SH-SY5Y (cell line): ENCODE data around the gene CPED1.

Experiments
- GATA2 ChIP-seq: IDR thresholded peaks from 2 replicates; pipeline ENCODE4 v1.6.1; 2011; ENCODE audit warnings: mild to moderate bottlenecking, low read depth, low read length
- GATA3 ChIP-seq: IDR thresholded peaks from 2 replicates; pipeline ENCODE4 v1.6.1; 2011; ENCODE audit warnings: low read depth, mild to moderate bottlenecking, low read length, moderate library complexity

GRCh38 chr7:121012170-121012874 lies 23.8 kb downstream of the CPED1 start:
- no peak for TF ChIP-seq GATA2
- no peak for TF ChIP-seq GATA3
